ENCODE results near the gene TRIP13.
"Not testable (repeated sequence)": the region's sequence is repeated elsewhere in the genome, so short reads cannot be mapped to it uniquely, and the experiment has no call there.

Gene TRIP13

DNA sequence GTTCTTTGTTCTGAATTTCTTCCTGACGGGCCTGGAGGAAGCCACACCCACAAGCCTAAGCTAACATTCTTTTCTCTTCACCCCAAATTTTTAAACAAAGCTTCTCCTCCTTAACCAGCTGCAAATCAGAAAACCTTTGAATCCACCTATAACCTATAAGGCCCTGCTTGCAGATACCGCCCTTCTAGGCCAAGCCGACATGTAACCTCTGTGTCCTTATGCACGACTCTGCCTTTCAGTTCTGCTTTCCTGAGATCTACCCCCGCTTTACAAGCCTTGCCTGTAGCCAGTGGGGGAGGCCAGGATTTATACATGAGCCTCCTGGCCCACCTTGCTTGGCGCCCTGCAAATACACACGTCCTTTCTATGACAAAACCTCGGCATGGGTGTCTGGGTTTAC is 19.4 kb upstream of the TRIP13 start:
- no peak for ATAC-seq

DNA sequence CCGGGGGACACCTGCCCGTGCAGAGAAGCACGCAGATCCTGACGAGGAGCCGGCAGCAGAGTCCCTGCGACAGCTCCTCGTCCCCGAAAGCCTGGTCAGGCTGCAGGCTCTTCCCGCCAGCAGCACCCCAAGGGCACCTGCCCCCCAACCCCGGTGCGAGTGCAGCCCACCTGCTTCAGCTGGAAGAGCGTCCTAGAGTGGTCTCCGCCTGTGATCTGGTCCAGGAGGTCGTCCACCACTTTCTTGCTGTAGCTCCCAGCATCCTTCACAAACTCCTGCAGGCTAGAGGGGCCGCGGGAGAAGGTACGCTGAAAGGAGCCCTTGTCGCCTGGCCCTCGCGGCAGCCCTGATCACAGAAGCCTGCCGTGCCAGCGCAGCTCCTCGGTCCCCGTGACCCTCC is 16.8 kb upstream of the TRIP13 start:
- no peak for ATAC-seq

DNA sequence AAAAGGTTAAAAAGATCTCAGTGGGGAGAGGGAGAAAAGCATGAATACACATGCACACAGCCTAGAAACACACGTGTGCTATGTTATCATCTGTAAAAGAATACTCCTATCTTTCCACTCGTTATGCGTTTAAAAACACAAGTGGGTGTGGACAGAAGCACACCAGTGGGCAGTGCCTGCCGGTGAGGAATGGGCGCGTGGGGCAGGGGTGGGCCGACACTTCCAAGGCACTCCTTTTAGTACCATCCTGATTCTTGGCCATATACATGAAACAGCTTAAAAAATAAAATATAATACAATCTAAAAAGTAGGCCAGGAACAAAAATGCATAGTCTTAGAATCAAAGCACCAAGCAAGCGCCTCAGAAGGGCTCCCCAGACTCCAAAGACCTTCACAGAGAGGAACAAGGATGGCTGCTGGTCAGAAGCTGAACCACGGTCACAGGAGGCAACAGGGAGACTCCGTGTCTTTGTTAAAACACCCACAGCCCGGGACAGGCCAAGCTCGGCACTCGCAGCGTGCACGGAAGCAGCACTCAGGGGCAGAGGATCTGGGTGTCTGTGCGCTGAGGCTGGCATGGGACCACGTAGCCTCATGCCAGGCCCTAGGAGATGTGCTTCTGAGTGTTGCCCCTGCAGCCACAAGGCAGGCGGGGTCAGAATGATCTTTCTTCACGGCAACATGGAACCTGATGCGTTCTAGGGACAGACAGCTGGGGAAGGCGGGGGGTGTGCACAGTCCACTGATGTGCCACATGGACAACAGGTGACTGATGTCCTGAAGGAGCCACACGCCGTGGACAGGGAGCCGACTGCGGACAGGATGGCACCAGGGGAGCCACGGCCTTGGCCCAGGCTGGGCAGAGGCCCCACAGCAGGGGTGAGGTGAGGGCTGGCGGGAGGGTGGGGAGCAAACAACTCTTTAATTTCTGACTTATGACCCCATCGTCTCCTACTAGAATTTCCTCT is 16.0 kb upstream of the TRIP13 start:
- ATAC-seq, result no peak

DNA sequence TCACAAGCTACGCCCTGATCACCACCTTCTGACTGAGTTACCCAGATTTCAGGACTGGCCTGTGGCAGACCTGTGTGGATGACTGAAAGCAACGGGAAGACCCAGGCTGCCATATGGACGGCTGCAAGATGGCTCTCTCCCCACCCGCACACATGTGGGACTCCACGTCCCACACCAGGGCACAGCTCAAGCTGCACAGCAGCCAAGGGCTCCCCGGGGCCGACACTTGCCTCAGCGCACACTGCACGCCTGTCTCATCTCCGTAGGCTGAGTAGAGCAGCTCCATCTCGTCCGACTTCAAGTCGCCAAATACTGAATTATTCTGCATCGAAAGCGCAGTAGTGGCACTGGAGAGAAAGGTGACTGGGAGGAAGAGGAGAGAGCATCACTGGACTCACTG is 14.6 kb upstream of the TRIP13 start:
- ATAC-seq, result no peak

DNA sequence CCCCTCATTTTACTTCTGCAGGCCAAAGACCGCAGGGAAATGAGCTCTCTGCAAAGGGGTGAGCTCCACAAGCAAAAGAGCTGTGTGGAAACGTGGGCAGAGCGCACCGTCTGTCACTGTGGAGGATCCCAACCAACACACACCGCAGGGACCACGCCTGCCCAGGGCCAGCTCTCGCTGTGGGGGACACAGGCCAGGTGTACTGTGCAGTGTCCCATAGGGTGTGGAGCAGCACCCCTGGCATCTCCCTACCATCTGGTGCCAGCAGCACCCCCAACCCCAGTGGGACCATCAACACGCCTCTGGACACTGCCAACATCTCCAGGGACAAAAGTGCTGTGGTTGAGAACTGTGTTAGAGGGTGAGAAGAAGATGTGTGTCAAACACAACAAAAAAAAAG is 14.0 kb upstream of the TRIP13 start:
- not testable (repeated sequence) for ATAC-seq

DNA sequence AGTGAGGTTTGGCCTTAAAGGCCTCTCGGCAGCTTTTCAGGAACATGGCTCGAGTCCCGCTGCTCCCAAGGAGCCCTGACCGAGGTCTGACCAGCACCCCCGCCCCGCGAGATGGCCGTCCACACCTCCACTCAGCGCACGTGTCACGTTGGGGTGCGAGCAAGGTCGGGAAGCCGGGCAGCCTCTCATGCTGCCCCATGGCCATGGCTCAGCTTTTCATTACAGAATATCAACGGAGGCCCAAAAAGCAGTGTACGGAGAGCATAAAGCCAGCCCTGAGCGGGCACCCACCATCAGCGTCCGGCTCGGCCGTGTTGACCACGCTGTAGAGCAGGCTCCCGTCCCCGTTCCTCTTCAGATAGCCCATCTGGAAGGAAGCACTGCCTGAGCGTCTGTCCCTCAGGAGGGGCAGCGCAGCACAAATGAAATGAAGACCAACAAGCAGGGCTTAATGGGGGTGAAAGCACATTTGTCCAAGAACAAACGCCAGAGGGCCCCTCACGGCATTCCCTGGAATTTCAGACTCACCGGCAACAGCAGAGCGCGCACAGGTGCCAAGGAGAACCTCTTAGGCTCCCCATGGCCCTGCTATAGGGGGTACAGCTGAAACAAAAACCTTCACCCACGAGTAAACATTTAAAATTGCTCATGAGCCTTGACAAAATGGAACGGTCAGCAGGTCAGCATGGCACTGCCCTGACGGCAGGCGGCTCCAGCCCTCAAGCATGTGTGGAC is 11.7 kb upstream of the TRIP13 start:
- ATAC-seq, result no peak

DNA sequence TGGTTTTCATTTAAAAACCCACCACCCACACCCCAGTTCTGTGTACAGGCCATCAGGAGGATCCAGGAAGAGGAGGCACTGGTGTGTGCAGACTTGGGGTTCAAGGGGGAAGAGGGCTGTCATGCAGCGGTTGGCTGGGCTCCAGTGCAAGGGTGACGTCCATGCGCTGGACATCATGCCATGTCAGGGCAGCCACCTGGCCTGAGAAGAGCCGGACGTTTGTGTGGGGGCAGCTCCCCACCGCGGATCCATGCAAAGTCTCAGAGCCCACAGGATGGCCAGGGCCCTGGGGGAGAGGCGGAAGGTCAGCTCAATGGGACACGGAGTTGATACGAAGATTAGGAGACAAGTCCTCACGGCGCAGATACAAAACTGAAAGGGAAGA is 11.1 kb upstream of the TRIP13 start:
- ATAC-seq, result no peak

DNA sequence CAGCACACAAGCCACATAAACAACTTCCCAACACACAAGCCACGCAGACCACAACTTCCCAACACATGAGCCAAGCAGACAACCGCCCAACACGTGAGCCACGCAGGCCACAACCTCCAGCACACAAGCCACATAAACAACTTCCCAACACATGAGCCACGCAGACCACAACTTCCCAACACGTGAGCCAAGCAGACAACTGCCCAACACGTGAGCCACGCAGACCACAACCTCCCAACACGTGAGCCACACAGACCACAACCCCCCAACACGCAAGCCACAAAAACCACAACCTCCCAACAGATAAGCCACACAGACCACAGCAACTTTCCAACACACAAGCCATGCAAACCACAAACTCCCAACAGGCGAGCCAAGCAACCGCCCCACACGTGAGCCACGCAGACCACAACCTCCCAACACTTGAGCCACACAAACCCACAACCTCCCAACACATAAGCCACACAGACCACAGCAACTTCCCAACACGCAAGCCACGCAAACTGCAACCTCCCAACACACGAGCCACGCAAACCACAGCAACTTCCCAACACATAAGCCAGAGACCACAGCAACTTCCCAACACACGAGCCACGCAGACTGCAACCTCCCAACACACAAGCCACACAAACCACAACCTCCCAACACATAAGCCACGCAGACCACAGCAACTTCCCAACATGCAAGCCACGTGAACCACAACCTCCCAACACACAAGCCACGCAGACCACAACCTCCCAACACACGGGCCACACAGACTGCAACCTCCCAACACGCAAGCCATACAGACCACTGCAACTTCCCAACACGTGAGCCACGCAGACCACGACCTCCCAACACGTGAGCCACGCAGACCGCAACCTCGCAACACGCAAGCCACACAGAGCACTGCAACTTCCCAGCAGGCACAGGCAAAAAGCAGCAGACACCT is 10.2 kb upstream of the TRIP13 start:
- no peak for ATAC-seq

DNA sequence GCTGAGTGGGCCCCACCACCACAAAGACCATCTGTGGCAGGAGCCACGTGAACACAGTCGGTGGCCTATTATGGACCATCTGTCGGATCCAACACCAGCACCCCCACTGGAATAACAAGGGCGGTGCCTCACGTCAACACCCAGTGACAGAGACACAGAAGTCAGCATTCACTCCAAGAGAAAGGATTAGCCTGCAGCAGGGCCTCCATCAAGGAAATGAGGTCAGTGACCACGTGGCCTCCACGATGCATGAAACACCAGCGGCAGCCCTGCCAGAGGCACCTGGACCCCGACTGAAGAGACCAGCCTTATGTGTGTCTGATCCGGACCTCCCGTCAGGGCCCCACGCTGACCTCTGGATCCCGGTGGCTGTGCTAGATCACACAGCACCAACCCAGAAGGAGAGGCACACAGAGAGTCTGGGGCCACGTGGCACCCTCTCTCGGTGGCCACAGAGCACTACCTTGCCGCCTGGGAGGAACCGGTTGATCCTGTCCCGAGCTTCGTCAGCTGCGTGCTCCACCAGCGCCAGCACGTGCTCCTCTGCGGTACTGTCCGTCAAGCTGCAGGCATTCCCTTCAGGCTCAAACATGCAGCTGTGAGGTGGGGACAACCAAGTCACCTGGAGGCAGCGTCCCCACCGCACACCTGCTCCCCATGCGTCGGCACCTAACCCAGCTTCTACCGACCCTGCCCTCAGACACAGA is 9.1 kb upstream of the TRIP13 start:
- no peak for ATAC-seq

DNA sequence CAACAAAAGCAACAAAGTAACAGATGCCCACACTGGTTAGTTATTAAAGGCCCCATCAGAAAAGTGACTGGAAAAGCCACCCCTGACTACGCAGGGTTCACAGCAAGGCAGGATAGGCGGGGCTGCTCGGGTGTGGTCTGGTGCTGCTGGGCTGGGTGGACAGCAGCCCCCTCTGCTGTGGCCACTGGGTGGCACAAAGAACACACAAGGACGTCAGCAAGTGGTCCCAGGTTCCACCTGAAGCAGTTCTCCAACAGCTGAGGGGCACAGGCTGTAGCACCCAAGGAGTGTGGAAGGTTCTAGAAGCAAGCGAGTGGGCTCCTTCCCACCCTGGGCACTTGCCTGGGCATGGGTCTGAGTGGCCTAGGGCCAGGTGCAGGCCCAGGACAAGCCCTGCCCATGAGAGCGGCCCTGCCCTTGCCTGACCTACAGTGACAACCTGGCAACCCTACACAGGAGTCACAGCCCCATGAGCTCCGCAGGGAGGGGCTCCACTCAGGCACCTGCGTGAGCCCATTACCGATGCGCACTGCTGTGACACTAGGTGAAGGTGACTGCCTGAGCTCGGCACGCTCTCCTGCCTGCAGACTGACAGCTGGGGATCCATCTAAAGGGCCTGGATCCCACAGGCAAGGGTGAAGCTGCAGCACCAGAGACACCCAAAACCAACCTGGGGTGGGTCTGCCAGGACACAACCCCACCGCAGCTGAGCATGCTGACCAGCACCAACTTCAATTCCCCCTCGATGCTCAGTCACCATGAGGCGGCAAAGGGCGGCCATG is 8.1 kb upstream of the TRIP13 start:
- no peak for ATAC-seq

DNA sequence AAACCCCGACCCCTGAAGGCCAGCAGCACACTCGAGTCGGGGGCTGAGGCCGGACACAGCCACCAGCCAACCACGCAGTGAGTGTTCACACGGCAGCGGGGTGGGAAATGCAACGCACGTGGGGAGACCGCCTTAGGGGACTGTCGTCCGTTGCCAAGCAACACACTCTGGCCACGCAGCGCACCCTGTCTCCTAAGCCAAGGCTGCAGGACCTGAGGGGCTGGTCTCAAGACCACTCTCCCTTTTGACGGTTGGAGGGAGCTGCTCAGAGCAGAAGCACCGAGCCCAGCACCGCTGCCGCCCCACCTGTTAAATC is 7.6 kb upstream of the TRIP13 start:
- no peak for ATAC-seq

DNA sequence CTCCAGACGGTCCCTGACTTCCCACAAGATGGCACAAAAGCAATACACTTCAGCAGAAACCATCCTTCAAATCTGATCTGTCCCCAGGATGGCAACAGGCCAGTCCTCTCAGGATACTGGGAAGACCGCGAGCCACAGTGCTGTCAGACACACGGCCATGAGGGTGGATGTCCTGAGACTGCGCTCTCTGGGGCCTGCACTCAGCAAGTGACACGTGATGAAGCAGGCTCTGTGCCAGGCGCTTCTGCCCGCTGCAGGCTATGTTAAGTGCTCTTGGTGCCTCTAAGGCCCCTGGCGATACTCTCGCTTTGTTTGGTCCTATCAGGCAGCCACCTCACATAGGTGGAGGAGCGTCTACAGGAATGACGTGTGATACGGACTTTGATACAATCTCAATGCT is 7.2 kb upstream of the TRIP13 start:
- ATAC-seq, result no peak

DNA sequence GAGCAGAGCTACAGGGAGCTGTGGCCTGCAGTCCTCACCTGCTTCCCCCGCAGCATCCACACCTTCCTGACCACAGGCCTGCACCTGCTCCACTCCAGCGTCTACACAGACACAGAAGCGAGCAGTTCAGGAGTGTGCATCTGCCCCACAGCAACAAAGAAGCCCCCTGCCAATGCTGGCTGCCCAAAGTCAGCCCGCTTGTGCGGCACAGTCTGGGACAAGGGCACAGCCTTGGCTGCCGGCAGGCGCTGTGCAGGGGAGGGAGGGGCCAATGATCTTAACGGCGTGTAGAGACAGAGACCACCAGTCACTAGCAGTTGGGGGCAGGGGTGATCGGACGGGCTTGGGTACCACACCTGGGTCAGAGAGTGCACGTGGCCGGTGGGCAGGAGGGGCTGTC is 6.6 kb upstream of the TRIP13 start:
- ATAC-seq, result no peak

DNA sequence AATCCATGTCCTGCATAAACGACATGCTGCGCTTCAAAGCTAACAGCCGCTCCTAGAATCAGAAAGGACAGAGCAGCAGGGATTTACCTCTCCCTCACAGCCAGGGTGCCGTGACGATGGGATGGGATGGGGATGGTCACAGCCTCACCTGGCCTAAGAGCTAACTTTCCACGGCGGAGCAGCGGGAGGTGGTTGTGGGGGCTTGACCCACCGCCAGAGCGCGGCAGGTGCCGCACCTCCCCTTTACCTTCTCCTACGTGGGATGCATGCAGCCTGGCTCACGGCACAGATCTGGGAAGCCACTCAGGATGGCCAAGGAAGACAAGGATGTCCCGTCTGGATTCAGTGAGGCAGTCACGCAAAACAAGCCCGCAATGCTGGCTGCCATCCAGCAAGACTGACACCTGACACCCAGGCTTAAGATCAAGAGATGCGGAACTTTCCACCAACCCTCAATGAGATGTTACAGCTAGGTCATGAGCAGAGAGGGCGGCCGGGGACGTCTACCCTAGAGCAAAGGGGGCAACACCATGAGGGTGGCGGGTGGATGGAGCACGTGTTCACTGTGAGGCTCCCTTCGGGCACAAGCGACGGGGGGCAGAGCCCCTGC is 5.9 kb upstream of the TRIP13 start:
- ATAC-seq, result no peak

DNA sequence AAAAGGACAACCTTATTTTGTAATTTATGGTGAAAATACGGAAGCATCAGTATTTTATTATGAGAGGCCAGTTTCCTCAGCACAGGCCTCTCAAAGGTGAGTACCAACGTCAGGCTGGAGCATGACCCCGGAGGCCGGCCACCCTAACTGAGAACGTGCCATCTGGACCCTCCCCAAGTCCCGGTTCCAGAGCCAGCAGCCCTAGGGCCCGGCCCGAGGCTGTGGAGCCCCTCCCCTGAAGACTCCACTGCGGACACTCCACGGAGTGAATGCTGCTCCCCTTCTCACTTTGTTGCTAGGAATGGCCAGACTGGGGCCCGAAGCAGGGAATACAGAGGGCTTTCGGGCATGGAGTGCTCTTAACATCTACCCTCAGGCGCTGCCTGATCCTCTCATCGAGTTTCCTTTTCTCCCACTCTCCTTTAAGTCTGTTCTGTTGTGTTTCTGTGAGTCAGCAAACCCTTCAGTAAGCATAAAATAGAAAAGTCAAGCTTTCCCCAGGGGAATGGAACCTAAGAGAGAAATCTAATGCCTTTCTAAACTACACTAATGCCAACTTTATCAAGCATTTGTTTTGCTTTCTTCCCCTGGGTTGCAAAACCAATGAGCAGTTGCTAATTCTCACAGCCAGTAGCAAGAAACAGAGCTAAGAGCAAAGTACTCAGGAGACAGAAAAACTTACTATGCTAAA is 4.6 kb upstream of the TRIP13 start:
- ATAC-seq, result no peak

DNA sequence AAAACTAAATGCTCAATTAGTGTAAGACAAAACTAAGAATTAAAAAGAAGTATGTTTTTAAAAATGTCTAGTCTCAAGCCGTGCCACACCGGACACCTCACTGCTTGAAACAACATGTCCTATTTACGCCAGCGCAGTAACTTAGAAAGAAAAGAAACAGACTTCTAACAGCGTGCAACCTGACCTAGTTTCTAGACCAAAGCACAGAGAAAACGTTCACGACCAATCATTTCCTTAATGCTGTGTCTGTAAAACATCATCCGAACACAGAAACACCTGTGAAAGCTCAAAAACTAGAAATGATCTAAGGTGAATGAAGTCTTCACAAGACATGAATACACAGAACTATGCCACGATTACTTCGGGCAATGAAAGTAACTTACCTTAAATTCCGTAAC is 4.0 kb upstream of the TRIP13 start:
- ATAC-seq, result no peak

DNA sequence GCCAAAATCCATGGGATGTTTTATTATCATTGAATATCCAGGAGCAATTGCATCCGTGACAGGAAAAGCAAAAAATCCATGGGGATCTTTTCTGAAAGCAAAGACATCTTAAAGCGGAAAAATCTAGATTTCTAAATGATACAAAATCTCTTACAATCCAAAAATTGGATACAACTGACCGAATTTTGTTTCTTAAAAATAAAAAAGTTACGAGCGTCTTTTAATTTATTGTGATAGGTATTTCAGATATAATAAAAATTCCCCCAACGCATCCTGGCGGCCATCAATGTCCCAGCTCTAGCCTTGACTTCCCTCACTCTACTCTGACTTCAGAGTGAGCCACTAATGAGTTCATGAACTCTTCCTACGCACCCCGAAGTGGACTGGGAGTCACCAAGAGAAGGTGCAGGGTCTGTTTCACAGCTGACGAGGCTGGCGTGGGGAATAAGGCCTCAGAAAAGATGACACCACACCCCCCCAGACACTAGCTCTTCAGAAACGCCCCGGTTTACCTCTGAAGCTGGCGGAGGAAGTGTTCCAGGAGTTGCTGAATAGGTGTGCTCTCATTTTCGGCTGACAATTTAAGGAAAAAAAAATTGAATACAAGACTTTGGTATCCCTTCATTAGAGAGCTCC is 3.5 kb upstream of the TRIP13 start:
- ATAC-seq, result no peak

DNA sequence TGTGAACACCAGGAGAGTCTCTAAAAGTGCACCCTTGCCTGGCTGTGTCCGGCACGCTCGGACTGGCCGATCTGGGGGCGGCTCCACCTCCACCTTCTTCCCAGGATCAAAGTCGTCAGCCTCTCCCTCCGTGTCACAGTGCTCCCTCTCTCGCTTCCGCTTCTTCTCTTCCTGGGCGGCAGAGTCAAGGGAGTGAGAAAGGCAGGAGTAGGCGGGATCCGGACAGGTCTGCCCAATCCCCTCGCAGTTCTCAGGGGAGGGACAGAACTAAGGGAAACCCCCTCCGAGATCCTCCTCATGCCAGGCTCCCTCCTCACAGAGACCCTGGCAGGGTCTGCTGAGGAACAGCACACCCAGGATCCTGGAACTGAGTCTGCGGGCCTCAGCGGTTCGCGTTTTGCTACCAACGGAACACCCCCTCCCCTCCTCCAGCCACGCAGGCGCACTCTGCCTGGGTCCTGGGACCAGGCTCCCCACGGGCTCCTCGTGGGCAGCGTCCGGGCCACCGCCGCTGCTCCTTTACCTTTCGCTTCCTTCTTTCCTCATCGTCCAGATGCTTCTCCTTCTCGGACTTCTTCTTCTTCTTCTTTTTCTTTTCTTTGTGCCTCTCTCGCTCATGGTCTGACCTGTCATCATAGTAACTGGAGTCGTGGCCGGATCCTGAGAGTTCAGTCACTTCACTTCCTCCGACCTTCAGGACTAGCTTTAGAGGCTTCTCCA is 1.4 kb upstream of the TRIP13 start:
- no peak for ATAC-seq

DNA sequence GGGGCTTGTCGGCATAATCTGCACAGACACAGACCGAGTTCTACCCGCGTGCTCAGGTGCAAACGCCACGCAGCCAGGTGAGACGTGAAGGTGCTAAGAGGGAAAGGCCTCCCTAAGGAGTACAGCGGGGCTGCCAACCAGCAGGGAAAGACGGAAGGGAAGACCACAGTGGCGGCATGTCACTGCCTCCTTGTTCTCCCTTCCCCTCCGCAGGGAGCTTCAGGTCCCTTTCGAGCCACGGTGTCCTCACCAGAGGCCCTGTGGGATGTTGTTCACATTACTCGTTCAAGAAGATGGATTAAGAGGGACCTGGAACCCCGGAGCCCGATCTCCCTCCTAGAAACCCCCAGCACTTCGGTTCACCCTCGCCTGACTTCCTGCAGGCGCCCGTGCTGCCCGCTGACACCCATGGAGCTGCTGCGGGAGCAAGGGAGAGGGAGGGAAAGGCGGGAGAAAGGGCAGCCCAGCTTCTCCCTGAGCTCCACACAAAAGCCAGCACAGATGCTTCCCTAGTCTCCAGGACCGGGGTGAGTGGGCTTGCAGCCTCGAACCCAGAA is 769 bp upstream of the TRIP13 start:
- ATAC-seq, result no peak
